Embryonic facial prominence (tissue), 1 donor: Measurements from ENCODE around the gene UROC1.

Experiments
- DNase-seq: peaks from one replicate; pipeline ENCODE4 v3.0.0-alpha.2; 2016; ENCODE audit errors: extremely low spot score

Gene UROC1

DNA sequence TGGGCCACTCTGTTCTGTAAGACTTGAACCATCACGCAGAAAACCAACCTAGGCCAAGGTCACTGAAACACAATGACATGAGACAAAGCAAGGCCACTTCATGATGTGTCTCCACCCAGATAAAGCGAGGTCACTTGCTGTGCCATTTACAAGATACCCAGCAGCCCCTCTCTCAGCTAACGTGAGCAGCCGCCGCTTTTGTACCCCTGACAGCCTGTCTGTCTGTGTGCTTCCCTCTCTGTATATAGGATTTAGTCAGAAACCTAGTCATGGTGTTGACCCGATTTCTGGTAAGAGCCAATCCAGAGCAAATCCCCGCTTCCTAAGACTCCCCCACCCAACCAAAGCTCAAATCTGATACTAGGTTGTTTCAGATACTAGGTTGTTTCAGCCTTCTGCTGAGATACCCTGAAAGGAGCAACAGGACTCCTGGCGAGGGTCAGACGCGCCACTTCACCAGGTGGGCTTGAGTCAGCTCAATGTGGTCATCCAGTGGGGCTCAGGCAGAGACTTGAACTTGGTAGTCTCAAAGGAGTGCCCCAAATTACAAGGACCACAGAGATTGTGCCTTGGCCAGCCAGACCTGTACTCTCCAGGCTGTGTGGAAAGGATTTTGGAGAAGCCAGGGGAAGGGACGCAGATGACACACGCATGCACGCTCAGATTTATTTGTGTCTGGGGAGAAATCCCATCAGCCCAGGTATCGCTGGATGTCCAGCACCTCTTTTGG, 38.8 kb downstream of the UROC1 start:
- DNase-seq = no peak

DNA sequence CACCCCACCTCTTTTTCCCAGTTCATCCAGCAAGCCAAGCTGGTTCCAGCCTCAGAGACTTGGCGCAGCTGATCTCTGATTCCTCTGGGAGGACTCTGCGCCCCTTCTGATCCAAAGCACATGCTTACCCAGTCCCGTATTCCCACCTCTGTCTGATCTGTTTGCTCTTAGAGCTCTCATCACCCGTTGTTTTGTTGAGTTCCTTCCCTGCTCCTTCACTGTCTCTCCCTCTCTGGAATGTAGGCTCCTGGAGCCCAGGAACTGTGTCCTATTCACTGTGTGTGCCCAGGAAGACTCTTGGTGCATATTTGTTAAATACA, 40.6 kb downstream of the UROC1 start:
- DNase-seq = no peak

GRCh38 chr3:126476166-126477060, 41.2 kb downstream of the UROC1 start:
- peak; percentile 38 for DNase-seq

GRCh38 chr3:126475413-126476114, 42.0 kb downstream of the UROC1 start, which contains the start of gene ZXDC:
TSS of gene ZXDC (minus strand) at chr3:126475891. CDS start at chr3:126475865, 26 bp downstream.
- DNase-seq = peak; percentile 75

DNA sequence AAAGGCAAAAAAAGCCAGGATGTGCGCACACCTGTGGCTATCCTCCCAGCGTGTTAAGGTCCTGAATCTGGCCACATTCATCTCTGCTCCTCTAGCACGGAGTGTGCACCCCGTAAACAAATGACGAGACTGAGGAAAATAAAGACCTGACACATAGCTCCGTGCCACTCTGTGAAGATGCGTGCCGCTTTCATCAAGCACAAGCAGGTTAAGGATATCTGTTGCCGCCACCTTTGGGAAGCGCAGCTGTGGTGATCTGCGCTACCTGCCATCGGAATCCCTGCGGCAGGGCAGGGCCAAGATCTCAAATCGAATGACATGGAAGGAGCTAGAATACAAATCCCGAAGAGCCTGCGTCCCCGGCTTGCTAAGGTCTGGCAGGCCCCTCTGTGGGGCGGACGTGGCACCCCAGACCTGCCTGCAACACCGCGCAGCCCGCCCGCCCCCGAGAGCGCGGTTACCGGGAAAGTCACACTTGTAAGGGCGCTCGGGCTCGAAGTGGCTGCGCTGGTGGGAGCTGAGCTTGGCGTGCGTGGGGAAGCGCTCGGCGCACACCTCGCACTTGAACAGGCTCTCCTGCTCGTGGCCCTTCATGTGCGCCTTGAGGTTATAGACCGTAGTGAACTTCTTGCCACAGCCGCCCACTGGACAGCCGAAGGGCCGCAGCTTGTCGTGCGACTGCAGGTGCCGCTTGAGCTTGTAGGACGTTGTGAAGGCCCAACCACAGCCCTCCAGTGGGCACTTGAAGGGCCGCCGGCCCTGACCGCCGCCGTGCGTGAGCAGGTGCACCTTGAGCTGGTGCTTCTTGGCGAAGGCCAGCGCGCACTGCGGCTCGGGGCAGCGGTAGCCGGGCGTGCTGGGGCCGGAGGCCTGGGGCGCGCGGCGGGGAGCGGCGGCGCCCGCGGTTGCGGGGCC, 42.8 kb downstream of the UROC1 start:
- no peak for DNase-seq

GRCh38 chr3:126473292-126474168, 44.0 kb downstream of the UROC1 start:
- no peak for DNase-seq

DNA sequence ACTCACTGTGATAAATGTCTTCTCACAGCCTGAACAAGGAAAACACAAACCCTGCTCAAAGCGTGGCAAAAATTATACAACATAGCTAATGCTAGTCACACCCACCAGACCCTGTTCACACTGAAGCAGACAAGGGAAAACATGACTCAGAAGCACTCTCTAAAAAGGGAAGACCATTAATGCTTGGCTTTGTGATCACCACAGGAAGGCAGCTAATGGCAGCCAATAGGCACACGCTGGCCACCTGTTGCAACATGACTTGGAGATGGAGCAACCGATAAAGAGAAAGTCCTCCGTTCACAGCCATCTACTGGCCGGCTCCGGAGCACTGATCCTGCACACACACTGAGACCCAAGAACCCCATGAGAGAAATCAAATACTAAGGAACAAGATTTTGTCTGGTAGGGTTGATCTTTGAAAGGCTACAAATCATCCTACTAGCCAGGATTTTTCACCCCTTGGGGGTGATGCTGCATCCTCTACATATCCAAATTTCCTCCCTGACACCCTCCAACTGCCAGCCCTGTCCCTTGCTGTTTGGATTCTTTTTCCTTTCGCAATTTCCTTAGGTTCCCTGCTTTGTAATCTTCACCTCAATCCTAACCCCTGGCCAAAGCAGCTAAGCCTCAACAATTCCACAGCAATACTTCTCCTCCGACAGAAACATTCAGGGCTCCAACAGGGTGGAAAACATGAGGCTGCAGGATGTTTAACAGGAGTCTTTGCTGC, 45.1 kb downstream of the UROC1 start:
- no peak for DNase-seq

GRCh38 chr3:126469479-126469878, 48.1 kb downstream of the UROC1 start:
- DNase-seq = no peak

GRCh38 chr3:126468028-126468891, 49.3 kb downstream of the UROC1 start:
- no peak for DNase-seq

DNA sequence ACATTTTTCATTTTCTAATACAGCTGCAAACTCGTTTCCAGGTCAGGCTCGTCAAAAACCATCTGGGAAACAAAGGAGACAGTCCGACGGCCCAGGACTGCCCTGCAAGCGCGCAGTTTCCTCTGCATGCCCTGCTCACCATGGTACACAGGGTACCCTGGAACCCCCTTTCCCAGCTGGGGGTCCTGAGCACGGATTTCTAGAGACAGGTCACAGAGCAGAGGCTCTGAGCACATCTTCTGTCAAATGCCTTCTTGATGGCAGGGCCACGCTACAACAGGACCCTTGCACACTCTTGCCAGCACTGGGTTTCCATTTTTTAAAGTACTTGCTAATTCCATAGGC, 50.0 kb downstream of the UROC1 start:
- no peak for DNase-seq

GRCh38 chr3:126466886-126467610, 50.5 kb downstream of the UROC1 start:
- no peak for DNase-seq

- no peak for DNase-seq
Measured at GRCh38 chr3:126465928-126466544, 51.5 kb downstream of the UROC1 start.

GRCh38 chr3:126464997-126465396, 52.6 kb downstream of the UROC1 start:
- DNase-seq = no peak

GRCh38 chr3:126464494-126464893, 53.1 kb downstream of the UROC1 start:
- no peak for DNase-seq

GRCh38 chr3:126464093-126464492, 53.5 kb downstream of the UROC1 start:
- DNase-seq = no peak

DNA sequence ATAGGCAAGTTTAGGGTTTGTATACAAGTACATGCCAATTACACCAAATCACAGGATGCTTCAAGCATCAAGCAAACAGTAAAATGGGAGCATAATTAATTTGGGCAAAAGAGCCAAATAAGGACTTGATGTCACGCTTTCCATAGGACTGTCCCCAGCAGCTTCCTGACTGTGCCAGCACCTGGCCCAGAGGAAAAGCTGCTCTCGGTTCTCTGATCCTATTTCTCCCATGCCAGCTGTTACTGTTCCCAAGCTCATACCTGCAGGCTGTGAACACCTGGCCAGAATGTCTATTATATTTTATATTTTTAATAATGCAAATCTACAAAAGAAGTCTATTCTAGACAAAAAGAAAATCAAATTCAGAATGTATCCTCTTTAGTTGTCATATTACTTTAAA, 54.1 kb downstream of the UROC1 start:
- no peak for DNase-seq

- DNase-seq = no peak
Measured at GRCh38 chr3:126461450-126462070, 56.0 kb downstream of the UROC1 start.
